ENCODE data around the gene ST7. TPM values are rescaled to one million over a fixed set of nuclear protein-coding genes. Genes with fewer than 3 reads are reported as not detected.

Gene ST7
- total RNA-seq, 1 donor, result 19.9 TPM

DNA sequence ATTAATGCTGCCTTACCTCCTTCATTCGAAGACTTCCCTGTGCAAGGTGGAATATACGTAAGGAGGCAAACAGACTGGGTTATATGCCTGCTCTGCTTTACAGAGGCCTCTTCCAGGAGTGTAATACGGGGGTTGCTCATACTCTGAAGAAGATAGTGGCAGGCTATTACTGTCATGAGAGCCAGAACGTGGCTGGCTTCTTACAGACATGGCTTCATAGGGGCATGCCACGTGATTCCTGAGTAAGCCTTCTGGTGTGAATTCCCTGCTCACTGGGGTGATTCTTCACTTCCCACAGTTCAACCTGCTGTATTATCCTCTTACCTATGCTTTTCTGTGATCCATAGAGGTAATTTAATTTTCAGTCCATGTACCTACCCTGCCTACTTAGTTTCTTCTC, 141.8 kb downstream of the ST7 start:
- H3K27me3 ChIP-seq (ENCODE audit: insufficient read depth, low read length), result no peaks in the 10 kb centered on the region
- H3K27ac ChIP-seq (ENCODE audit: low read depth, low read length), result no peak overlapping the region
- peaks cover 25% of the 10 kb centered on the region for H3K79me2 ChIP-seq (ENCODE audit: insufficient read depth, low read length)
- peaks cover 14% of the 10 kb centered on the region for H3K4me1 ChIP-seq (ENCODE audit: insufficient read depth, low read length)
- DNase-seq (ENCODE audit: insufficient read length, low spot score, missing footprints), result no peak
- TF ChIP-seq, protein P1, sequence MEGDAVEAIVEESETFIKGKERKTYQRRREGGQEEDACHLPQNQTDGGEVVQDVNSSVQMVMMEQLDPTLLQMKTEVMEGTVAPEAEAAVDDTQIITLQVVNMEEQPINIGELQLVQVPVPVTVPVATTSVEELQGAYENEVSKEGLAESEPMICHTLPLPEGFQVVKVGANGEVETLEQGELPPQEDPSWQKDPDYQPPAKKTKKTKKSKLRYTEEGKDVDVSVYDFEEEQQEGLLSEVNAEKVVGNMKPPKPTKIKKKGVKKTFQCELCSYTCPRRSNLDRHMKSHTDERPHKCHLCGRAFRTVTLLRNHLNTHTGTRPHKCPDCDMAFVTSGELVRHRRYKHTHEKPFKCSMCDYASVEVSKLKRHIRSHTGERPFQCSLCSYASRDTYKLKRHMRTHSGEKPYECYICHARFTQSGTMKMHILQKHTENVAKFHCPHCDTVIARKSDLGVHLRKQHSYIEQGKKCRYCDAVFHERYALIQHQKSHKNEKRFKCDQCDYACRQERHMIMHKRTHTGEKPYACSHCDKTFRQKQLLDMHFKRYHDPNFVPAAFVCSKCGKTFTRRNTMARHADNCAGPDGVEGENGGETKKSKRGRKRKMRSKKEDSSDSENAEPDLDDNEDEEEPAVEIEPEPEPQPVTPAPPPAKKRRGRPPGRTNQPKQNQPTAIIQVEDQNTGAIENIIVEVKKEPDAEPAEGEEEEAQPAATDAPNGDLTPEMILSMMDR (IDR thresholded peaks at IDR 0.05; ENCODE audit: extremely low read depth, low read depth, low read length), result no peak
- H3K9me3 ChIP-seq (ENCODE audit: low read depth, low read length), result no peaks in the 10 kb centered on the region
- peaks cover 4% of the 10 kb centered on the region for H4K20me1 ChIP-seq (ENCODE audit: insufficient read depth, low read length)
- H3K4me2 ChIP-seq (ENCODE audit: insufficient read depth, low read length), result no peak overlapping the region
- no peak overlapping the region for H2AFZ ChIP-seq (ENCODE audit: low read length)
- no peak overlapping the region for H3K4me3 ChIP-seq (ENCODE audit: insufficient read depth, low read length)
- H3K36me3 ChIP-seq (ENCODE audit: insufficient read depth, low read length), result no peaks in the 10 kb centered on the region

DNA sequence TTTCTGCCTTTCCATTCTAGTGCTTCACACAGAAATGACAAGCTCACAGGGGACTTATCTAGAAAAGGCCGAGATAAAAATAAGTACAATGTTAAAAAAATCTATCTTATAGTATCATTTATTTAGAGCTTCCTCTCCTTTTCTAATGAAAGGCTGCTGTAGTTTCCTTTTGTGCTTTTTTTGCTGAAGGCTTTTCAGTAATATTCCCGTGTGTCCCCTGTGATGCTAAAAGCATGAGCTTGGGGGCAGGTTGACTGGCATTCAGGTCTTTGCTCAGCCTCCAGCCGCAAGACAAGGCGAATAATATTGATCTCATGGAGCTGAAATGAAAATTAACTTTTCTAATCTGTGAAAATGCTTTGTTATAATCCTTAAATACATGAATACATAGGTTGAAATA, 143.0 kb downstream of the ST7 start:
- TF ChIP-seq, protein P1 (IDR thresholded peaks at IDR 0.05; ENCODE audit: extremely low read depth, low read depth, low read length), result no peak
- H3K4me1 ChIP-seq (ENCODE audit: insufficient read depth, low read length), result peaks cover 14% of the 10 kb centered on the region
- no peak overlapping the region for H3K27ac ChIP-seq (ENCODE audit: low read depth, low read length)
- H3K27me3 ChIP-seq (ENCODE audit: insufficient read depth, low read length), result no peaks in the 10 kb centered on the region
- DNase-seq (ENCODE audit: insufficient read length, low spot score, missing footprints), result no peak
- no peaks in the 10 kb centered on the region for H3K9me3 ChIP-seq (ENCODE audit: low read depth, low read length)
- H3K4me2 ChIP-seq (ENCODE audit: insufficient read depth, low read length), result no peak overlapping the region
- peaks cover 4% of the 10 kb centered on the region for H4K20me1 ChIP-seq (ENCODE audit: insufficient read depth, low read length)
- no peak overlapping the region for H2AFZ ChIP-seq (ENCODE audit: low read length)
- H3K4me3 ChIP-seq (ENCODE audit: insufficient read depth, low read length), result no peak overlapping the region
- H3K36me3 ChIP-seq (ENCODE audit: insufficient read depth, low read length), result no peaks in the 10 kb centered on the region
- H3K79me2 ChIP-seq (ENCODE audit: insufficient read depth, low read length), result peaks cover 22% of the 10 kb centered on the region

DNA sequence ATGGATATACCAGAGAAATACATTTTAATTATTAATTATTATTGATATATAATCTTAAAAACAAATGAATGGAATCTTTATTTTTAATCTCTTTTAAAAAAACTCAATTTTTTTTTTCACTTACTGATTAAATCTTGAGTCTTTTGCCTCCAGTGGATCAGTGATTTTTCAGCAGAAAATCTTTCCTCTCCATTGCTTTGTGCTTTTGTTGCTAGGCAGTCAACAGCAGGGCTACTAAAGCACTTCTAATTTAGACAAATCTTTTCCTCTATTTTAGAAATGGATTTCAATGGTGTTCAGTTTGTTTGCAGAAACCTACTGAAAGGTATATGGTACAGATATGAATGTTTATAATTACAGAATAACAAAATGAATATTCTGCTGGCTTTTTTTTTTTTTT, 143.6 kb downstream of the ST7 start:
- TF ChIP-seq, protein P1 (IDR thresholded peaks at IDR 0.05; ENCODE audit: extremely low read depth, low read depth, low read length), result no peak
- DNase-seq (ENCODE audit: insufficient read length, low spot score, missing footprints), result no peak
- no peaks in the 10 kb centered on the region for H3K27me3 ChIP-seq (ENCODE audit: insufficient read depth, low read length)

DNA sequence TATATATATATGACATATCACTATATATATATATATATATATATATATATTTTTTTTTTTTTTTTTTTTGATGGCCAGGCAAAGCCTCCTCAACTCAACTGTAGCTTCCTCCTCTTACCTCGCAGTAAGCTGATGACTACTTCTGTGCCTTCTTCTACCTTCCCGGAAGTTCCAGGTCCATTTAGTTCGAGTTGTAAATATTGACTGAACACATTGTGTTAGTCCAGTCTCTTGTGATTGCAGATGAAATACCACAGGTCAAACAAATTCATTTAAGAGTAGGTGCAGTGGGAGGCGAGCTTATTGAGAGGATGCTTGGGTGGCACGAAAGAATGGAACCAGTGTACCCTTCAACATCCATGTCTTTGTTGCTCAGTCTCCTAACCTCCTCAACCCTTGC, 144.6 kb downstream of the ST7 start:
- H4K20me1 ChIP-seq (ENCODE audit: insufficient read depth, low read length), result peaks cover 4% of the 10 kb centered on the region
- no peaks in the 10 kb centered on the region for H3K27me3 ChIP-seq (ENCODE audit: insufficient read depth, low read length)
- no peak overlapping the region for H3K4me3 ChIP-seq (ENCODE audit: insufficient read depth, low read length)
- H2AFZ ChIP-seq (ENCODE audit: low read length), result no peak overlapping the region
- peak overlapping the region; percentile 96 for H3K27ac ChIP-seq (ENCODE audit: low read depth, low read length)
- no peaks in the 10 kb centered on the region for H3K36me3 ChIP-seq (ENCODE audit: insufficient read depth, low read length)
- H3K9me3 ChIP-seq (ENCODE audit: low read depth, low read length), result no peaks in the 10 kb centered on the region
- peaks cover 18% of the 10 kb centered on the region for H3K79me2 ChIP-seq (ENCODE audit: insufficient read depth, low read length)
- peaks cover 14% of the 10 kb centered on the region for H3K4me1 ChIP-seq (ENCODE audit: insufficient read depth, low read length)
- H3K4me2 ChIP-seq (ENCODE audit: insufficient read depth, low read length), result peak overlapping the region; percentile 55
- TF ChIP-seq, protein P1 (IDR thresholded peaks at IDR 0.05; ENCODE audit: extremely low read depth, low read depth, low read length), result no peak
- DNase-seq (ENCODE audit: insufficient read length, low spot score, missing footprints), result no peak

More for the DNA sequence above, 143.6 kb downstream of the ST7 start:
- H4K20me1 ChIP-seq (ENCODE audit: insufficient read depth, low read length), result peaks cover 4% of the 10 kb centered on the region
- H3K4me1 ChIP-seq (ENCODE audit: insufficient read depth, low read length), result peaks cover 14% of the 10 kb centered on the region
- no peak overlapping the region for H3K27ac ChIP-seq (ENCODE audit: low read depth, low read length)
- no peaks in the 10 kb centered on the region for H3K36me3 ChIP-seq (ENCODE audit: insufficient read depth, low read length)
- no peak overlapping the region for H2AFZ ChIP-seq (ENCODE audit: low read length)
- H3K9me3 ChIP-seq (ENCODE audit: low read depth, low read length), result no peaks in the 10 kb centered on the region
- H3K4me3 ChIP-seq (ENCODE audit: insufficient read depth, low read length), result no peak overlapping the region
- H3K79me2 ChIP-seq (ENCODE audit: insufficient read depth, low read length), result peaks cover 19% of the 10 kb centered on the region
- no peak overlapping the region for H3K4me2 ChIP-seq (ENCODE audit: insufficient read depth, low read length)

All from osteoblast (primary cell).